ENCODE measurements around the gene GRIK3.

Gene GRIK3

DNA sequence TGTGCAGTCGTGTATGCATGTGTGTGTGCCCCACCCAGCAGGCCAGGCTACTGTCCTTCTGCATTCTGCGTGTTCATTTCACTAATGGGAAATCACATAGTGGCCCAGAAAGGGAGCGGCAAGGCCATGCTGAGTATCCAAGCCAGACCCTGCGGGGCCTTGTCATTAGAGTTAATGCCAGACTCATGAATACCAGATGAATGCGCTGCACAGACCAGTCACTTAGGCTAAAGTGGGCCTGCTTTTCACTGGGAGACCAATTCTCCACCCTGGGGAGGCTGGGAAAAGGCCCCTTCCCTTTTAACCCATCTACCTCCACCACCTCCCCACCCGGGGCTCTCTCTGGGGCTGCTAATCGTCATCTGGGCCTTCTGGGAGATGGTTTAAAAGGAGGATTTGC, 17.0 kb upstream of the GRIK3 start:
- TF ChIP-seq FOXM1 (IDR thresholded peaks at IDR 0.05; ENCODE audit: borderline replicate concordance, low read depth) (no peak), YY1 (IDR thresholded peaks at IDR 0.05; ENCODE audit: low read depth) (no peak), CEBPB (IDR thresholded peaks at IDR 0.05) (no peak), CREB1 (IDR thresholded peaks at IDR 0.05; ENCODE audit: low read depth) (no peak), MAX (IDR thresholded peaks at IDR 0.05) (no peak), REST (IDR thresholded peaks at IDR 0.05; ENCODE audit: low read depth) (no peak), NFIC (IDR thresholded peaks at IDR 0.05) (no peak), EGR1 (IDR thresholded peaks at IDR 0.05) (no peak), USF1 (IDR thresholded peaks at IDR 0.05) (no peak), RAD21 (IDR thresholded peaks at IDR 0.05; ENCODE audit: low read depth) (no peak), TEAD4 (IDR thresholded peaks at IDR 0.05) (no peak), TCF12 (IDR thresholded peaks at IDR 0.05; ENCODE audit: low read depth) (no peak), TAF1 (IDR thresholded peaks at IDR 0.05; ENCODE audit: low read depth) (no peak), ZBTB7A (IDR thresholded peaks at IDR 0.05; ENCODE audit: low read depth) (no peak), EP300 (IDR thresholded peaks at IDR 0.05; ENCODE audit: borderline replicate concordance) (no peak)

- TF ChIP-seq FOXM1 (IDR thresholded peaks at IDR 0.05; ENCODE audit: borderline replicate concordance, low read depth) = no peak
- TF ChIP-seq ZBTB7A (IDR thresholded peaks at IDR 0.05; ENCODE audit: low read depth) = no peak
- no peak for TF ChIP-seq NFIC (IDR thresholded peaks at IDR 0.05)
- TF ChIP-seq CEBPB (IDR thresholded peaks at IDR 0.05) = no peak
- no peak for TF ChIP-seq TAF1 (IDR thresholded peaks at IDR 0.05; ENCODE audit: low read depth)
- TF ChIP-seq EGR1 (IDR thresholded peaks at IDR 0.05) = no peak
- TF ChIP-seq CREB1 (IDR thresholded peaks at IDR 0.05; ENCODE audit: low read depth) = no peak
- no peak for TF ChIP-seq MAX (IDR thresholded peaks at IDR 0.05)
- no peak for TF ChIP-seq YY1 (IDR thresholded peaks at IDR 0.05; ENCODE audit: low read depth)
- TF ChIP-seq RAD21 (IDR thresholded peaks at IDR 0.05; ENCODE audit: low read depth) = no peak
- TF ChIP-seq EP300 (IDR thresholded peaks at IDR 0.05; ENCODE audit: borderline replicate concordance) = no peak
- no peak for TF ChIP-seq TCF12 (IDR thresholded peaks at IDR 0.05; ENCODE audit: low read depth)
Observed at GRCh38 chr1:37047542-37047941, 13.2 kb upstream of the GRIK3 start.

- TF ChIP-seq TEAD4 (IDR thresholded peaks at IDR 0.05) (no peak), TCF12 (IDR thresholded peaks at IDR 0.05; ENCODE audit: low read depth) (no peak), NFIC (IDR thresholded peaks at IDR 0.05) (no peak), YY1 (IDR thresholded peaks at IDR 0.05; ENCODE audit: low read depth) (no peak), CEBPB (IDR thresholded peaks at IDR 0.05) (no peak), EGR1 (IDR thresholded peaks at IDR 0.05) (no peak), FOXM1 (IDR thresholded peaks at IDR 0.05; ENCODE audit: borderline replicate concordance, low read depth) (no peak), USF1 (IDR thresholded peaks at IDR 0.05) (no peak)
Observed at GRCh38 chr1:37043101-37043500, 8.8 kb upstream of the GRIK3 start.

DNA sequence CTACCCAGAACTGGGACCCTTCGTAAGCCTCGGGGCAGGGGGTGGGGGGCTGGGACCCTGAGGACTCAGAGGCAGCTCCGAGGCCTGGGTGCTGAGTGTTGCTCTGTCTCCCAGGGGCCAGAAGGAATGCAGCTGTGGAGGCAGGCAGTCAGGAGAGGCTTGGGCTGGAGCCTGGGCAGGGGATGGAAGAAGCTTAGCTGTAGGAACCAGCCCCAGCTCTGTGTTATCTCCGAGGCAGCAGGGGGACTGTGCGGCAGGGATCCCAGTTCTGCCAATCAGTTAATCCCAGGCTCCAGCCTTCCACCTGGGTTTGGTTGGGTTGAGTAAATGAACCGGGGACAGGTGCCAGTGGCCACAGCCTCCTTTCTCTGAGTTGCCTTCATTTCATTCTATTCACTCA, 8.2 kb upstream of the GRIK3 start:
- no peak for TF ChIP-seq CREB1 (IDR thresholded peaks at IDR 0.05; ENCODE audit: low read depth)
- no peak for TF ChIP-seq CEBPB (IDR thresholded peaks at IDR 0.05)
- TF ChIP-seq YY1 (IDR thresholded peaks at IDR 0.05; ENCODE audit: low read depth) = no peak
- TF ChIP-seq MAX (IDR thresholded peaks at IDR 0.05) = no peak
- no peak for TF ChIP-seq TAF1 (IDR thresholded peaks at IDR 0.05; ENCODE audit: low read depth)
- TF ChIP-seq FOXM1 (IDR thresholded peaks at IDR 0.05; ENCODE audit: borderline replicate concordance, low read depth) = no peak

DNA sequence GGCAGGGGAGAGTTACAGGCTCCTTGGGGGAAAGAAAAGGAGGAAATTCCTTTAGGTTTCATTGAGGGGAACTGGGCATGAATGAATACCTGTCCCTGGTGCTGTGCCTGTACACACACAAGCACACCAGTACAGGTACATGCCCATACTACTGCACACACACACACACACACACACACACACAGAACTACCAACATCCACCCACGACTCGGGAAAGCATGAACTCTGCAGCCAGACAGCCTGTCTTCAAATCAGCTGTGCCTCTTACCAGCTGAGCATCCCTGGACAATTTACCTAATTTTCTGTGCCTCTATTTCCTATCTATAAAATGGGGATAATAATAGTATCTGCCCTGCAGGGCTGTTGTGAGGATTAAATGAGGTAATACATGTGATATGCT, 7.2 kb upstream of the GRIK3 start:
- TF ChIP-seq REST (IDR thresholded peaks at IDR 0.05; ENCODE audit: low read depth) = no peak
- no peak for TF ChIP-seq EP300 (IDR thresholded peaks at IDR 0.05; ENCODE audit: borderline replicate concordance)
- TF ChIP-seq FOXM1 (IDR thresholded peaks at IDR 0.05; ENCODE audit: borderline replicate concordance, low read depth) = no peak
- TF ChIP-seq NFIC (IDR thresholded peaks at IDR 0.05) = no peak
- TF ChIP-seq YY1 (IDR thresholded peaks at IDR 0.05; ENCODE audit: low read depth) = no peak
- TF ChIP-seq ZBTB7A (IDR thresholded peaks at IDR 0.05; ENCODE audit: low read depth) = no peak
- no peak for TF ChIP-seq USF1 (IDR thresholded peaks at IDR 0.05)
- no peak for TF ChIP-seq EGR1 (IDR thresholded peaks at IDR 0.05)
- no peak for TF ChIP-seq RAD21 (IDR thresholded peaks at IDR 0.05; ENCODE audit: low read depth)
- TF ChIP-seq TAF1 (IDR thresholded peaks at IDR 0.05; ENCODE audit: low read depth) = no peak
- TF ChIP-seq TCF12 (IDR thresholded peaks at IDR 0.05; ENCODE audit: low read depth) = no peak
- no peak for TF ChIP-seq CREB1 (IDR thresholded peaks at IDR 0.05; ENCODE audit: low read depth)
- no peak for TF ChIP-seq TEAD4 (IDR thresholded peaks at IDR 0.05)
- no peak for TF ChIP-seq MAX (IDR thresholded peaks at IDR 0.05)
